Gastroesophageal sphincter (tissue), 3 donors: Measurements from ENCODE around the gene MYH6.

ENCODE experiments used
- CTCF ChIP-seq, 4 experiments: fragments of 200-600 bp in 2 of 4; fragments of 450-650 bp in 2 of 4; sonication (generic) in 1 of 4; IDR thresholded peaks; one replicate each; pipeline ENCODE4 v1.5.1; 2017 to 2019; ENCODE audit warnings: antibody characterized with exemption in 4 of 4, mild to moderate bottlenecking in 2 of 4, moderate library complexity in 2 of 4
- EP300 ChIP-seq: sonication (generic); formaldehyde crosslinking; IDR thresholded peaks from one replicate; pipeline ENCODE4 v1.6.1; 2017; ENCODE audit warnings: antibody characterized with exemption, mild to moderate bottlenecking
- POLR2A ChIP-seq, 2 donors: fragments of 450-650 bp; IDR thresholded peaks; one replicate each; pipeline ENCODE4 v1.6.1; 2017; ENCODE audit warnings: antibody characterized with exemption in 2 of 2, mild to moderate bottlenecking in 2 of 2, moderate library complexity in 1 of 2

GRCh38 chr14:23409475-23409874 is 1.4 kb upstream of the MYH6 start:
- TF ChIP-seq EP300: no peak
- no peak for TF ChIP-seq POLR2A (IDR thresholded peaks at IDR 0.05)
- TF ChIP-seq CTCF (IDR thresholded peaks at IDR 0.05): no peak
